Mucosa of descending colon (tissue), 3 donors: ENCODE measurements around the gene TRIP13. TPM values are rescaled to one million over a fixed set of nuclear protein-coding genes. Genes with fewer than 3 reads are reported as not detected.
"Not testable (repeated sequence)": the region's sequence is repeated elsewhere in the genome, so short reads cannot be mapped to it uniquely, and the experiment has no call there.

Experiments
- ATAC-seq: fragments of 200-7000 bp; cut with Tn5 transposase; one replicate; pipeline ENCODE4 v1.9.1; 2020; ENCODE audit warnings: mild to moderate bottlenecking, moderate library complexity
- DNase-seq, 3 donors: peaks; one replicate each; pipeline ENCODE4 v3.0.0-alpha.2; 2020
- H3K36me3 ChIP-seq: fragments of 200-600 bp; one replicate; pipeline ENCODE4 v1.8.0; 2021; ENCODE audit warnings: low read depth, mild to moderate bottlenecking
- H3K4me1 ChIP-seq: fragments of 200-600 bp; one replicate; pipeline ENCODE4 v1.8.0; 2021; ENCODE audit warnings: low read depth, mild to moderate bottlenecking
- H3K4me3 ChIP-seq: fragments of 200-600 bp; one replicate; pipeline ENCODE4 v1.8.0; 2021; ENCODE audit warnings: mild to moderate bottlenecking
- H3K9me3 ChIP-seq: fragments of 200-600 bp; one replicate; pipeline ENCODE4 v1.8.0; 2021; ENCODE audit warnings: mild to moderate bottlenecking
- intact Hi-C, 2 donors: fragments of 100-400 bp; cut with DNase I in 1 of 2; cut with micrococcal nuclease in 1 of 2; formaldehyde crosslinking; loops; one replicate each; pipeline versions ENCODE4 v1.11.0 to v1.11.1; 2022; cut with DNase I, micrococcal nuclease
- total RNA-seq, 3 donors: library from RNA; stranded (reverse); fragmentation: NEBNext Ultra II Directional in 2 of 3; extraction: Animal tissue kit (Norgen Biotek cat#: 25700) in 2 of 3; gene quantifications; one replicate each; pipeline versions ENCODE4 v1.2.1 to v1.2.4, GENCODE V29; 2021 to 2023
- TF ChIP-seq, protein P1 (sequence below): fragments of 200-600 bp; IDR thresholded peaks from one replicate; pipeline ENCODE4 v1.8.0; 2022; ENCODE audit warnings: antibody characterized with exemption, mild to moderate bottlenecking
- donor health status: DM: no; HTN: no; CAD: no; lungs with moderate emphysema.
- donor health status: DM: no; HTN: no; CAD: no.
- donor health status: DM: no; HTN: yes; CAD: no.

Gene TRIP13
- total RNA-seq, 3 donors from 2014 or later = 1.4 to 7.1 (median 2.1) TPM

DNA sequence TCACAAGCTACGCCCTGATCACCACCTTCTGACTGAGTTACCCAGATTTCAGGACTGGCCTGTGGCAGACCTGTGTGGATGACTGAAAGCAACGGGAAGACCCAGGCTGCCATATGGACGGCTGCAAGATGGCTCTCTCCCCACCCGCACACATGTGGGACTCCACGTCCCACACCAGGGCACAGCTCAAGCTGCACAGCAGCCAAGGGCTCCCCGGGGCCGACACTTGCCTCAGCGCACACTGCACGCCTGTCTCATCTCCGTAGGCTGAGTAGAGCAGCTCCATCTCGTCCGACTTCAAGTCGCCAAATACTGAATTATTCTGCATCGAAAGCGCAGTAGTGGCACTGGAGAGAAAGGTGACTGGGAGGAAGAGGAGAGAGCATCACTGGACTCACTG, 14.6 kb upstream of the TRIP13 start:
- ATAC-seq (no peak), DNase-seq (no peak)
- Histone ChIP-seq H3K4me3 (no peak overlapping the region), H3K36me3 (peaks cover 18% of the 10 kb centered on the region), H3K9me3 (no peaks in the 10 kb centered on the region), H3K4me1 (no peaks in the 10 kb centered on the region)
- TF ChIP-seq, protein P1, sequence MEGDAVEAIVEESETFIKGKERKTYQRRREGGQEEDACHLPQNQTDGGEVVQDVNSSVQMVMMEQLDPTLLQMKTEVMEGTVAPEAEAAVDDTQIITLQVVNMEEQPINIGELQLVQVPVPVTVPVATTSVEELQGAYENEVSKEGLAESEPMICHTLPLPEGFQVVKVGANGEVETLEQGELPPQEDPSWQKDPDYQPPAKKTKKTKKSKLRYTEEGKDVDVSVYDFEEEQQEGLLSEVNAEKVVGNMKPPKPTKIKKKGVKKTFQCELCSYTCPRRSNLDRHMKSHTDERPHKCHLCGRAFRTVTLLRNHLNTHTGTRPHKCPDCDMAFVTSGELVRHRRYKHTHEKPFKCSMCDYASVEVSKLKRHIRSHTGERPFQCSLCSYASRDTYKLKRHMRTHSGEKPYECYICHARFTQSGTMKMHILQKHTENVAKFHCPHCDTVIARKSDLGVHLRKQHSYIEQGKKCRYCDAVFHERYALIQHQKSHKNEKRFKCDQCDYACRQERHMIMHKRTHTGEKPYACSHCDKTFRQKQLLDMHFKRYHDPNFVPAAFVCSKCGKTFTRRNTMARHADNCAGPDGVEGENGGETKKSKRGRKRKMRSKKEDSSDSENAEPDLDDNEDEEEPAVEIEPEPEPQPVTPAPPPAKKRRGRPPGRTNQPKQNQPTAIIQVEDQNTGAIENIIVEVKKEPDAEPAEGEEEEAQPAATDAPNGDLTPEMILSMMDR = no peak
- intact Hi-C loops = no loop called here

DNA sequence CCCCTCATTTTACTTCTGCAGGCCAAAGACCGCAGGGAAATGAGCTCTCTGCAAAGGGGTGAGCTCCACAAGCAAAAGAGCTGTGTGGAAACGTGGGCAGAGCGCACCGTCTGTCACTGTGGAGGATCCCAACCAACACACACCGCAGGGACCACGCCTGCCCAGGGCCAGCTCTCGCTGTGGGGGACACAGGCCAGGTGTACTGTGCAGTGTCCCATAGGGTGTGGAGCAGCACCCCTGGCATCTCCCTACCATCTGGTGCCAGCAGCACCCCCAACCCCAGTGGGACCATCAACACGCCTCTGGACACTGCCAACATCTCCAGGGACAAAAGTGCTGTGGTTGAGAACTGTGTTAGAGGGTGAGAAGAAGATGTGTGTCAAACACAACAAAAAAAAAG, 14.0 kb upstream of the TRIP13 start:
- DNase-seq, H3K4me3 ChIP-seq, intact Hi-C loops, ATAC-seq, H3K9me3 ChIP-seq, H3K4me1 ChIP-seq: not testable (repeated sequence)
- H3K36me3 ChIP-seq = peaks cover 18% of the 10 kb centered on the region

DNA sequence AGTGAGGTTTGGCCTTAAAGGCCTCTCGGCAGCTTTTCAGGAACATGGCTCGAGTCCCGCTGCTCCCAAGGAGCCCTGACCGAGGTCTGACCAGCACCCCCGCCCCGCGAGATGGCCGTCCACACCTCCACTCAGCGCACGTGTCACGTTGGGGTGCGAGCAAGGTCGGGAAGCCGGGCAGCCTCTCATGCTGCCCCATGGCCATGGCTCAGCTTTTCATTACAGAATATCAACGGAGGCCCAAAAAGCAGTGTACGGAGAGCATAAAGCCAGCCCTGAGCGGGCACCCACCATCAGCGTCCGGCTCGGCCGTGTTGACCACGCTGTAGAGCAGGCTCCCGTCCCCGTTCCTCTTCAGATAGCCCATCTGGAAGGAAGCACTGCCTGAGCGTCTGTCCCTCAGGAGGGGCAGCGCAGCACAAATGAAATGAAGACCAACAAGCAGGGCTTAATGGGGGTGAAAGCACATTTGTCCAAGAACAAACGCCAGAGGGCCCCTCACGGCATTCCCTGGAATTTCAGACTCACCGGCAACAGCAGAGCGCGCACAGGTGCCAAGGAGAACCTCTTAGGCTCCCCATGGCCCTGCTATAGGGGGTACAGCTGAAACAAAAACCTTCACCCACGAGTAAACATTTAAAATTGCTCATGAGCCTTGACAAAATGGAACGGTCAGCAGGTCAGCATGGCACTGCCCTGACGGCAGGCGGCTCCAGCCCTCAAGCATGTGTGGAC, 11.7 kb upstream of the TRIP13 start:
- ATAC-seq = no peak
- intact Hi-C loops = no loop called here
- DNase-seq = no peak
- TF ChIP-seq, protein P1 = no peak
- no peaks in the 10 kb centered on the region for H3K4me1 ChIP-seq
- H3K36me3 ChIP-seq = peaks cover 22% of the 10 kb centered on the region
- no peaks in the 10 kb centered on the region for H3K9me3 ChIP-seq
- H3K4me3 ChIP-seq = no peak overlapping the region

DNA sequence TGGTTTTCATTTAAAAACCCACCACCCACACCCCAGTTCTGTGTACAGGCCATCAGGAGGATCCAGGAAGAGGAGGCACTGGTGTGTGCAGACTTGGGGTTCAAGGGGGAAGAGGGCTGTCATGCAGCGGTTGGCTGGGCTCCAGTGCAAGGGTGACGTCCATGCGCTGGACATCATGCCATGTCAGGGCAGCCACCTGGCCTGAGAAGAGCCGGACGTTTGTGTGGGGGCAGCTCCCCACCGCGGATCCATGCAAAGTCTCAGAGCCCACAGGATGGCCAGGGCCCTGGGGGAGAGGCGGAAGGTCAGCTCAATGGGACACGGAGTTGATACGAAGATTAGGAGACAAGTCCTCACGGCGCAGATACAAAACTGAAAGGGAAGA, 11.1 kb upstream of the TRIP13 start:
- DNase-seq = peak in 1 of 3 donors; percentile 15
- H3K9me3 ChIP-seq = no peaks in the 10 kb centered on the region
- TF ChIP-seq, protein P1 = no peak
- peaks cover 28% of the 10 kb centered on the region for H3K36me3 ChIP-seq
- no peak overlapping the region for H3K4me3 ChIP-seq
- H3K4me1 ChIP-seq = no peaks in the 10 kb centered on the region
- intact Hi-C loops = no loop called here
- ATAC-seq = no peak

DNA sequence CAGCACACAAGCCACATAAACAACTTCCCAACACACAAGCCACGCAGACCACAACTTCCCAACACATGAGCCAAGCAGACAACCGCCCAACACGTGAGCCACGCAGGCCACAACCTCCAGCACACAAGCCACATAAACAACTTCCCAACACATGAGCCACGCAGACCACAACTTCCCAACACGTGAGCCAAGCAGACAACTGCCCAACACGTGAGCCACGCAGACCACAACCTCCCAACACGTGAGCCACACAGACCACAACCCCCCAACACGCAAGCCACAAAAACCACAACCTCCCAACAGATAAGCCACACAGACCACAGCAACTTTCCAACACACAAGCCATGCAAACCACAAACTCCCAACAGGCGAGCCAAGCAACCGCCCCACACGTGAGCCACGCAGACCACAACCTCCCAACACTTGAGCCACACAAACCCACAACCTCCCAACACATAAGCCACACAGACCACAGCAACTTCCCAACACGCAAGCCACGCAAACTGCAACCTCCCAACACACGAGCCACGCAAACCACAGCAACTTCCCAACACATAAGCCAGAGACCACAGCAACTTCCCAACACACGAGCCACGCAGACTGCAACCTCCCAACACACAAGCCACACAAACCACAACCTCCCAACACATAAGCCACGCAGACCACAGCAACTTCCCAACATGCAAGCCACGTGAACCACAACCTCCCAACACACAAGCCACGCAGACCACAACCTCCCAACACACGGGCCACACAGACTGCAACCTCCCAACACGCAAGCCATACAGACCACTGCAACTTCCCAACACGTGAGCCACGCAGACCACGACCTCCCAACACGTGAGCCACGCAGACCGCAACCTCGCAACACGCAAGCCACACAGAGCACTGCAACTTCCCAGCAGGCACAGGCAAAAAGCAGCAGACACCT, 10.2 kb upstream of the TRIP13 start:
- Histone ChIP-seq H3K9me3 (no peaks in the 10 kb centered on the region), H3K4me3 (no peak overlapping the region), H3K4me1 (no peaks in the 10 kb centered on the region), H3K36me3 (peaks cover 27% of the 10 kb centered on the region)
- intact Hi-C loops = no loop called here
- TF ChIP-seq, protein P1 = no peak
- ATAC-seq (no peak), DNase-seq (peak in 1 of 3 donors; percentile 10)
